ENCODE data around the gene UTS2R.

UTS2R gene

DNA sequence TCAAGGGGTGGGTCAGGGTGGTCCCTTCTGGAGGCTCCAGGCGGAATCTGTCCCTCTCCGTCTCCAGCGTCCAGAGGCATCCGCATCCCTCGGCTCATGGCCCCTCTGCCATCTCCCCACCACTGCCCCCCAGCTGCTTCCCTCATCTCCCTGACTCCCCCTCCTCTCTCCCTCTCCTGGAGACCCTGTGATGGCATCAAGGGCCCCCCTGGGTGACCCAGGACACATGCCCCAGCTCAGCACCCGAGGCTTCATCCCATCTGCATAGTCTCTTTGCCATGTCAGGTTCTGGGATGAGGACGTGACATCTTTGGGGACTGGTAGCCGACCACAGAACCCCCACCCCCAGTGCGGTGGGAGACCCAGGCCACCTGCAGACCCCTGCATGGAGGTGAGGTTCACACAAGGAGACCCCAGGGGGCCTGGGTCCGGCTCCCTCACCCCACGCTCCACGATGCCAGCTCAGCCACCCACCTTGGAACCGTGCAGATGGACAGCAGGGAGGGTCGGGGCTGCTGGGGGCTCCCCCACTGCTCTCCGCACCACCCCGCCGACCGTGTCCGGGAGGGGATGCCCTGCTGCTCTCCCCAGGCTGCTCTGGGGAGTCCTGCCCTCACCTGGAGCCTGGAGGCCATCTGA is 41.8 kb upstream of the UTS2R start:
- no peak for DNase-seq
- no peak for TF ChIP-seq GATA1 (IDR thresholded peaks at IDR 0.05; ENCODE audit: low read depth, low read length)
- no peak for TF ChIP-seq POLR2A (IDR thresholded peaks at IDR 0.05; ENCODE audit: low read length)

DNA sequence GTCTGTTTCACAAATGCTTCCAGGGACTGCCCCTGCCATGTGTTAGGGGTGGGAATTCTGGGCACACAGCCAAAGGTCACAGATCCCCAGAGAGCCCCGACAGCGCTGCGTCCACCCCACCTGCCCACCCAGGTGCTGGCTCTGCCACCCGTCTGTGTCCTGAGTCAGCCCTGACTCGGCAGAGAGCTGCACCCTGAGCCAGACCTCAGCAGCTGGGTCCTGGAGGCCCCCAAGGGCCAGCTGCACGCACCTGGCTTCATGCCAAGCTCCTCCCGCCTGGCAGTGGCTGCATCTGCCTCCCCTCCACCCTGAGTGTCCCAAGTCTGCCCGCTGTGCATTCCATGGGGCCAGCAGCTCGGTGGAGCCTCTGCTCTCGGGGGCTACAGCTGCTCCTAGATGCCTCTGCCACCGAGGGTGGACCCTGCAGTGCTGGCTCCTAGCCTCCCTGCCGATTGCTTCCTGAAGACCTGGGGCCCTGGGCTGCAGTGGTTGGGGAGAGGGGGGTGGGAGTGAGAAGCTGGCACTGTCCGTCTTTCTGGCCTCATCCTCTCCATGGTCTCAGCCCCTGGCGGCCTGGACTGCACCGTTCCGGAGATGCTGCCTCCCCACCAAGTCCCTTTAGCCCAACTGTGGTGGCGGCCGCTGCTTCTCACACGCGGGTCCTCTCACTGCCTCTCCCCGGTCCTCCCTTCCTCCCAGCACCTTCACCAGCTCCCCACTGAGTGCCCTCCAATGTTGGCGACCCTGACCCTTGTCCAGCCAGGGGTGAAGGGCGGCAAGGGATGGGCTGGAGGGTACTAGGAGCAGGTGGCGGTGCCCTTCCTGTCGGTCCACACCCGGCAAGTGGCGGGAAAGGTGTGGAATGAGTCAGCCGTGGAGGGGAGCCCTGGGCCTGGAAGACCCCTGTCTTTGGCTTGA is 41.0 kb upstream of the UTS2R start:
- peak; percentile 39 to 48 for DNase-seq
- no peak for TF ChIP-seq GATA1 (IDR thresholded peaks at IDR 0.05; ENCODE audit: low read depth, low read length)
- TF ChIP-seq POLR2A (IDR thresholded peaks at IDR 0.05; ENCODE audit: low read length), result no peak

DNA sequence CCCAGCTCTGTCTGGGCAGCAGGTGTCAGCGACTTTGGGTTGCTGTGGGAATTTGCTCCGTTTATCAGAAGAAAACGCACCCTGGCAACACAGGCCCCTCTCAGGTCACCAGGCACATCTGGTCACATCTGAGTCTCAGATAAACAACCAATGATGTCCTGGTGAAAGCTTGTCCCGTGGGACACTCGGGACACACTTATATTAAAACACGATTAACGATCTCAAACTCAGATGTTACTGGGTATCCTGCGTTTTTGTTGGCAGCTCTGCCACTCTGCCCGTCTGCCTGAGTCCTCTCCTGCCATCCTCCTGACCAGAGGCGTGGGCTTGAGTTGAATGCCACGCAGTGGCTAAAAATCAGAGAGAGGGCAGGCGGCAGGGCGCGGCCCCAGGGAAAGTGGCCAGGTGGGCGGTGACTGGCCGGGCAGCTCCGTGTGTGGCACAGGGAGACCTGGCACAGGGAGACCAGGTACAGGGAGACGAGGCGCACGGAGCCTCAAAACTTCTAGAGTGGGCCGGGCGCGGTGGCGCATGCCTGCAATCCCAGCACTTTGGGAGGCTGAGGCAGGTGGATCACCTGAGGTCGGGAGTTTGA is 40.1 kb upstream of the UTS2R start:
- no peak for TF ChIP-seq POLR2A (IDR thresholded peaks at IDR 0.05; ENCODE audit: low read length)
- no peak for TF ChIP-seq GATA1 (IDR thresholded peaks at IDR 0.05; ENCODE audit: low read depth, low read length)

DNA sequence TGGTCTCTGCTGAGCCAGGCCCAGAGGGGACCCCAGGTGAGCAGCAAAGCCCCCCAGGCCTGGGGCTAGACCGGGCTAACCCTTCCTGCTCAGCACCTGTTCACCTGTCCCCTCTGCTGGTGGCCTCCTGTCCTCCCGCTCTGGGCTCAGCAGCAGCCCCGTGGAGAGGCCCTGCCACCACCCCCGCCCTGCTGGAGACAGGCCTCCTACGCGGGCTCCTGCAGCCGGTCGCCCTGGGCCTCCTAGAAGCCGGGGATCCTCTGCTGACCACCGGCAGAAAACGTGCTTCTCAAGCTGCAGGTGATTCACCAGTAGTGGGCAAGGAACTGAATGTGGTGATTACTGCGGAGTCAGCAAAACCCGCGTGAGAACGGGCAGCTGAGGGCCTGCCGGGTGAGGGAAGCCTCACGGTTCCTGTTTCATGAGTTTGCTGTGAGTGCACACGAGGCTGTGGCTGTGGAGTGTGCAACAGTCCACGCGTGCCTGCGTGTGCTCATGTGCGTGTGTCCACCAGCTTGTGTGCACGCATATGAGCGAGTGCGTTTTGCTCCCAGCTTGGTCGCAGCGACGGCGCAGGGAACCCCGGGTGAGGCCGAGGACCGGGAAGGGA is 38.8 kb upstream of the UTS2R start:
- DNase-seq, result peak in 1 of 2 experiments; percentile 31
- TF ChIP-seq POLR2A (IDR thresholded peaks at IDR 0.05; ENCODE audit: low read length), result no peak
- no peak for TF ChIP-seq GATA1 (IDR thresholded peaks at IDR 0.05; ENCODE audit: low read depth, low read length)

More for the DNA sequence above, 40.1 kb upstream of the UTS2R start:
- no peak for DNase-seq

DNA sequence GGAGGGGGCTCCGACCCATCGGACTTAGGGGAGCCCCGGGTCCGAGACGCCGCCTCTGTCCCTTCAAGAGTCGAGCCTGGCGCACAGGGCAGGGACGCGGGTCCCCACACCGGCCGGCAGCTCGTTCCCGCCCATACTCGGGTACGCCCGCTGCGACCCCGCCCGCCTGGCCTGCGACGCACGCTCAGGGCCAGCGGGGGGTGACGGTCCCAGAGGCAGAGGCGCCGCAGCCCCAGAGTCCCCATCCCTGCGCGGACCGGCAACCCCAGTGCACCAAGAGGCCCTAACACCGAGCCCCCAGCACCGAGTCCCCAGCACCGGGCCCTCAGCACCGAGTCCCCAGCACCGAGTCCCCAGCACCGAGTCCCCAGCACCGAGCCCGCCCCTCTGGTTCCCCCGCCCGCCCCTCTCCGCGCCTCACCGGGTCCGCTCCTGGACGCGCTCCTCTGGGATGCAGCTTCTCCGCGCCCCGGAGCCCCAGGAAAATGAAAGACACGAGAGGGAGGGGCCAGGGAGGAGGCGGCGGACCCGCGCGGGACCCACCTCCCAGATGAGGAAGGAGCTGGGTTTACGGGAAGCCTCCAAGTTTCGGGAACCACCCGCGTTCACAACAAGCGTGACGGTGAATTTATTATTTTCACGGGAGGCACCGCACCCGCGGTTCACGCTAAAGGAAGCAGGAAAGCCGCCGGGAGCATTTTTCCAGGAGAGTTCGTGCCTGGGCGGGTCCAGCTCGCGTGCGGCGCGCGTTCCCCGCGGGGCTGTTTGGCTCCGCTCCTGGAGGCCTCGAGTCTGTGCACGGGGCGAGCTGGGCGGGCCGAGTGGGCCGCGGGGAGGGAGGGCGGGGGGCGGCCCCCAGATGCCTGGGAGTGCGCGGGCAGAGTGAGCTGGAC is 38.0 kb upstream of the UTS2R start, which contains the start of gene SECTM1:
SECTM1 (minus strand) TSS at position 488 of the 893 bp plus-strand sequence. CDS start 6,526 bp downstream, outside the sequence.
- peak; percentile 26 to 41 for DNase-seq
- TF ChIP-seq POLR2A (IDR thresholded peaks at IDR 0.05; ENCODE audit: low read length) (no peak), GATA1 (IDR thresholded peaks at IDR 0.05; ENCODE audit: low read depth, low read length) (no peak)

DNA sequence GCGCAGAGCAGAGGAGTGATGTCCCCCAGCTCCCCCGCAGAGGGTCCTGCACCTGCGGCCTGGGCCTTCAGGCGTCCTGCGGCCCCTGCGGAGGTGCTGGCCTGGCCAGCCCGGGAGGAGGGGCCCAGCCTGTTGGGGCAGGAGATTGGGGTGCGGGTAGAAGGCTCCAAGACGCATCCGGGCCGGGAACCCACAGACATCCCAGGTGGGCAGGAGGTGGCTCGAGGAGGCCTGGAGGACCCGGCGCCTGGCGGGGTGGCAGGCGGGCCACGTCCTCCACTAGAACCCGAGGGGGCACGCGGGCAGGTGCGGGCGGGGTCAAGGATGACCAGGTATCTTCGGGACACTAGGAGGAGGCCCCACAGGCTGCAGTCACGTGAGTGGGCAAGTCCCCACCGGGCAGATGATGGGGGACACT is 37.4 kb upstream of the UTS2R start:
- no peak for DNase-seq
- TF ChIP-seq POLR2A (IDR thresholded peaks at IDR 0.05; ENCODE audit: low read length) (no peak), GATA1 (IDR thresholded peaks at IDR 0.05; ENCODE audit: low read depth, low read length) (no peak)

DNA sequence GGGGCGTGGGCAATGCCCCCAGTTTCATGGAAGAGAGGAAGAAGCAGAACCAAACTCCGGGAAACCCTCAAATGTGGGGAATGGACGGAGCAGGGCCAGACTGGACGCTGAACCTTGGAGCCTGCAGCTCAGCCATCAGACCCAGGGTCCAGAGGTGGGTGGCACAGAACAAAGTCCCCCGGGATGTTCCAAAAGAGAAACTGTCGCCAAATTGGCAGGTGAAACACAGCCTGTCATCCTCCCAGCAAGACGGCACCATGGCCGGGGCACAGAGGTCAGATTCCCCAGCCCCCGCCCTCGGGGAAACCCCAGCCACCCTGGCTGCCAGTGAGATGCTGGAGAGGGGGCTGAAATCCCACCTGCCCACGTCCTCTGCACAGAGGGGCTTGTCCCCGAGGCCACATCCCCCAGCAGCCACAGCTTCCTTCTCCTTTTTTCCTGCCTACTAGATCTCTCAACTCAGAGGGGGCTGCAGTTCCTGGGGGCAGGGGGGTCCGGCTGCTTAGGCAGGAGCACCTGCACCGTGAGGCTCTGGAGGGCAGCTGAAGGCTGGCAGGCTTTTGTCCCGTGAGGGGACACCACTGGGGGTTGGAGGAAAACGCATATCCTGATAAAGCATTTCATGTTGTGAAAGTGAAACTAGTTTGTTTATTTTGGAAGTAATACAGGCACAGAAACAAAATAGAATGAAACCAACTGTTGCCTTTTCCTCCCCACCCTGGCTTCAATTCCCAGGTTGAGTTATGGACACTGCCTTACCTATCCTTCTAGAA is 36.8 kb upstream of the UTS2R start:
- TF ChIP-seq POLR2A (IDR thresholded peaks at IDR 0.05; ENCODE audit: low read length), result no peak
- TF ChIP-seq GATA1 (IDR thresholded peaks at IDR 0.05; ENCODE audit: low read depth, low read length), result no peak
- DNase-seq, result peak; percentile 33 to 54

DNA sequence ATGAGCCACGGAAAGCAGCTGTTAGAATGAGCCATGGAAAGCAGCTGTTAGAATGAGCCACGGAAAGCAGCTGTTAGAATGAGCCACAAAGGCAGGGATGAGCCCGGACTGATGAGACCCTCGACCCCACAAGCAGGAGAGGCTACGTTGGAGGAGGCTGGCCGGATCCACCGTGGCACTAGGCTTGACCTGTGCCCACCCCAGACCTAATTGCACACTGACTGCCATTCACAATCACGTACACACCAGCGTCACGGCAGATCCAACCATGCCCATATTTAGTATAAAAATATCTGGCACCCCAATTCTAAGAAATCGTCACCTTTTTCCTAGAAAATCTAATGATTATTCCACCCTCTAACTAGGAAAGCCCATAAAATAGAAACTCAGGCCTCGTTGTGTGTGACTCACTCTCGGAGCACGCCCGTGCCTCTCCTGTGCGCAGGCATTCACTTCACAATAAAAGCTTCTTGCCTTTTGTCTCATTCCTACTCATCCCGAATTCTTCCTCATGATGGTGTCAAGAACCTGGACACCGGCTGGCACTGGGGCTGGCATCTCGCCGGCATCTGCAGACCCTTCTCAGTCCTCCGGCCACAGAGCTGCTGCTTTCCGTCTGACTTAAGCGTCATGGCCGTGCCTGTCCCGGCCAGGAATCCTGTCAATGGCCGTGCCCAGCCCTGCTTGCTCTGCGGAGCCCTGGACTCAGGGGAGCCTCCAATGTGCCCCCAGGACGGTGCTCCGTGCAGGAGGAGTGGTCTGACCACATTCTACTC is 32.5 kb upstream of the UTS2R start:
- DNase-seq, result peak in 1 of 2 experiments; percentile 34
- TF ChIP-seq GATA1 (IDR thresholded peaks at IDR 0.05; ENCODE audit: low read depth, low read length) (no peak), POLR2A (IDR thresholded peaks at IDR 0.05; ENCODE audit: low read length) (no peak)

DNA sequence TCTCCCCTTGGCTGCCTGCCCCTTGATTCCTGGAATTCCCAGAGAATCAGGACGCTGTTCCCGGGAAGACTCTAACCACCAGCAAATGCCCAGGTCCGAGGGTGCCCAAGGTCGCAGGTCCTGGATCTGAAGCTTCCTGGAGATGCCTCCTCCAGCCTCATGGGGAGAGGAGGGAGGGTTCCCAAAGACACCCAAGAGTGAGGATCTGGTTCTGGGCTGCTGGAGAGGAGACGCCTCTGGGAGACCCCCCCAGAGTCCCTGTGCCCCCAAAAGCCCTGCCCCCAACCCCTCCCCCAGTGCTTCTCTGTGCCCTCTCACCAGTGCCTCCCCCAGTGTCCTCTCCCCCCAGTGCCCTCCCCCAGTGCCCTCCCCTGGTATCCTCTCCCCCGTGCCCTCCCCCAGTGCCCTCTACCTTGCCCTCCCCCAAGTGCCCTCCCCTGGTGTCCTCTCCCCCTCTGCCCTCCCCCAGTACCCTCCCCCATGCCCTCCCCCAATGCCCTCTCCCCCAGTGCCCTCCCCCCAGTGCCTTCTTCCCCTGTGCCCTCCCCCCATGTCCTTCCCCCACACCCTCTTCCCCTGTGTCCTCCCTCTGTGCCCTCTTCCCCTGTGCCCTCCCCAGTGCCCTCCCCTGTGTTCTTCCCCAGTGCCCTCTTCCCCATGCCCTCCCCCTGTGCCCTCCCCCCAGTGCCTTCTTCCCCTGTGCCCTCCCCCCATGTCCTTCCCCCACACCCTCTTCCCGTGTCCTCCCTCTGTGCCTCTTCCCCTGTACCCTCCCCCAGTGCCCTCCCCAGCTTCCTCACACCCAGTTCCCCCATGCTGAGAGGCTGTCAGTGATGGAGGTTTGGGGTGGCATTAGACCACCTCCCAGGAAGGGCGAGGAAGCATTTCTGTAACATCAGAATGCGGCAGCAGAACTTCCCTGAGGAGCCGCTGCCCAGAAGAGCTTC is 31.7 kb upstream of the UTS2R start:
- no peak for DNase-seq
- TF ChIP-seq POLR2A (IDR thresholded peaks at IDR 0.05; ENCODE audit: low read length) (no peak), GATA1 (IDR thresholded peaks at IDR 0.05; ENCODE audit: low read depth, low read length) (no peak)

DNA sequence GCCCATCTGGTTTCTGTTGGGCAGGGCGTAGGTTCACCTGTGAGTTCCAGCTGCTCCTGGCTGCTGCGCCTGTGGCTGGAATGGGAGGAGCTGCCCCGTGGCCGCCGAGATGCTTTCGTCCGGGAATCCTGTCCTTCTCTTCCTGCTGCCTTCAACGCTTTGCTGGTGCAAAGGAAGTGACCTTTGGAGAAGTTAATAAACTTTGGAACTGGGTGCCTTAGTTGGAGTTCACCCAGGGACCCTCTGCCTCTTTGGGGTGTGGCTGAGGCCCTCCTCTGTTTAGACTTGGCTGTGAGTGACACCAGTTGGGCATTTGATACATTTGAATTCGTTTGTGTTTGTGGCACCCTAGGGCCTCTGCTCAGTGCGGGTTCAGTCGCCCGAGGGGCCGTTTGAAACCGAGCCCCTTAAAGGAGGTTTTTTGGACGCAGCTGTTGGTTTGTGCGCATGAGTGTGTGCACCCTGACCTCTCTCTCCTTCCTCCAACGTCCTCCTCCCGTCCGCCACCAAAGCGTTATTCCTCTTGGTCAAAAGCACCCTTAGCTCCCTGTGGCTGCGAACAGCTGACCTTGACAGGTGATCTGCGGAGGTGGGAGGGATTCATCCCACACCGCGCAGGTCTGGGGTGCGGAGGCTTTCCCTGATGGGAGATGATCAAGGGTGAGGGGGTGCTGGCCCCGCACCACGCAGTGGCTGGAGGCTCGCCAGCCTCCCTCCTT is 29.0 kb upstream of the UTS2R start:
- DNase-seq, result no peak
- TF ChIP-seq POLR2A (IDR thresholded peaks at IDR 0.05; ENCODE audit: low read length) (no peak), GATA1 (IDR thresholded peaks at IDR 0.05; ENCODE audit: low read depth, low read length) (no peak)

All from erythroblast (primary cell).